Measurements from ENCODE around the gene DENND5A.
"Not testable (repeated sequence)": the region's sequence is repeated elsewhere in the genome, so short reads cannot be mapped to it uniquely, and the experiment has no call there.

The DENND5A gene

GRCh38 chr11:9259981-9260837 lies 4.9 kb downstream of the DENND5A start:
- peaks cover 34 to 43% (median 39%) of the 10 kb centered on the region in 10 experiments for H3K4me1 ChIP-seq
- peaks cover 0 to 8% (median 0%) of the 10 kb centered on the region in 11 experiments; a peak in 6 of 22 replicates for H3K9me3 ChIP-seq (replicated peaks in 1 of 11)
- no peak for TF ChIP-seq Cebpa-rat (IDR thresholded peaks at IDR 0.05)
- peaks cover 68 to 84% (median 78%) of the 10 kb centered on the region in 11 experiments for H4K20me1 ChIP-seq
- no peak overlapping the region for H3K4me3 ChIP-seq
- peaks cover 5 to 30% (median 20%) of the 10 kb centered on the region in 11 experiments; a peak in 21 of 22 replicates for H3K36me3 ChIP-seq
- H3K4me2 ChIP-seq: peak overlapping the region; percentile 72 to 95 (median 84)
- H3K9ac ChIP-seq: peak overlapping the region in 3 of 11 experiments; percentile 6 to 31 (median 9); a peak in 3 of 22 replicates
- peak overlapping the region in 8 of 11 experiments; percentile 12 to 99 (median 28); a peak in 7 of 22 replicates for H3K27ac ChIP-seq
- no peaks in the 10 kb centered on the region for H3K27me3 ChIP-seq

GRCh38 chr11:9258279-9258678 lies 6.9 kb downstream of the DENND5A start:
- peaks cover 39 to 58% (median 48%) of the 10 kb centered on the region in 10 experiments for H3K4me1 ChIP-seq
- peaks cover 5 to 46% (median 27%) of the 10 kb centered on the region in 11 experiments; a peak in 21 of 22 replicates for H3K36me3 ChIP-seq
- not testable (repeated sequence) for H3K27me3 ChIP-seq; H3K27ac ChIP-seq; H3K4me2 ChIP-seq; H3K9me3 ChIP-seq (replicated peaks in 1 of 11); H3K9ac ChIP-seq; H3K4me3 ChIP-seq
- peaks cover 87 to 99% (median 96%) of the 10 kb centered on the region in 11 experiments for H4K20me1 ChIP-seq

GRCh38 chr11:9254416-9254815 lies 10.7 kb downstream of the DENND5A start:
- no peaks in the 10 kb centered on the region for H3K27me3 ChIP-seq
- H3K4me1 ChIP-seq: peaks cover 31 to 58% (median 46%) of the 10 kb centered on the region in 10 experiments
- peaks cover 0 to 16% (median 0%) of the 10 kb centered on the region in 11 experiments; a peak in 3 of 22 replicates for H3K9me3 ChIP-seq (replicated peaks in 1 of 11)
- peaks cover 93 to 99% (median 98%) of the 10 kb centered on the region in 11 experiments for H4K20me1 ChIP-seq
- H3K9ac ChIP-seq: no peak overlapping the region
- TF ChIP-seq Cebpa-rat (IDR thresholded peaks at IDR 0.05): no peak
- no peak overlapping the region for H3K27ac ChIP-seq
- H3K4me3 ChIP-seq: no peak overlapping the region
- H3K4me2 ChIP-seq: peak overlapping the region in 4 of 11 experiments; percentile 81 to 90 (median 86); a peak in 2 of 22 replicates
- peaks cover 12 to 55% (median 32%) of the 10 kb centered on the region in 11 experiments for H3K36me3 ChIP-seq

GRCh38 chr11:9253086-9253485 lies 12.1 kb downstream of the DENND5A start:
- peaks cover 34 to 61% (median 48%) of the 10 kb centered on the region in 10 experiments for H3K4me1 ChIP-seq
- H3K27ac ChIP-seq: peak overlapping the region in 8 of 11 experiments; percentile 17 to 51 (median 32); a peak in 11 of 22 replicates
- peaks cover 11 to 57% (median 25%) of the 10 kb centered on the region in 11 experiments for H3K36me3 ChIP-seq
- H4K20me1 ChIP-seq: peaks cover 95 to 99% (median 99%) of the 10 kb centered on the region in 11 experiments
- no peaks in the 10 kb centered on the region for H3K27me3 ChIP-seq
- 0 out of 22 replicates have a peak, but pooled peaks cover 0 to 10% (median 0%) of the 10 kb centered on the region in 11 experiments for H3K9me3 ChIP-seq (replicated peaks in 1 of 11)
- TF ChIP-seq Cebpa-rat (IDR thresholded peaks at IDR 0.05): no peak
- peak overlapping the region; percentile 51 to 90 (median 77) for H3K4me2 ChIP-seq
- H3K4me3 ChIP-seq: peak overlapping the region in 2 of 10 experiments; percentile 3 to 4; a peak in 2 of 20 replicates
- peak overlapping the region in 6 of 11 experiments; percentile 16 to 45 (median 34); a peak in 4 of 22 replicates for H3K9ac ChIP-seq

GRCh38 chr11:9251311-9251710 lies 13.8 kb downstream of the DENND5A start:
- Histone ChIP-seq H3K4me1 (peaks cover 44 to 79% (median 58%) of the 10 kb centered on the region in 10 experiments), H4K20me1 (peaks cover 96 to 100% (median 100%) of the 10 kb centered on the region in 11 experiments), H3K36me3 (peaks cover 12 to 55% (median 25%) of the 10 kb centered on the region in 11 experiments), H3K27me3 (no peaks in the 10 kb centered on the region), H3K4me3 (no peak overlapping the region), H3K27ac (no peak overlapping the region), H3K9ac (no peak overlapping the region), H3K4me2 (peak overlapping the region in 8 of 11 experiments; percentile 14 to 89 (median 50); a peak in 6 of 22 replicates), H3K9me3 (replicated peaks in 1 of 11) (0 out of 22 replicates have a peak, but pooled peaks cover 0 to 10% (median 0%) of the 10 kb centered on the region in 11 experiments)
- TF ChIP-seq Cebpa-rat (IDR thresholded peaks at IDR 0.05): no peak

- Histone ChIP-seq H3K36me3 (peaks cover 5 to 44% (median 16%) of the 10 kb centered on the region in 11 experiments; a peak in 21 of 22 replicates), H3K9ac (peak overlapping the region in 3 of 11 experiments; percentile 12 to 37 (median 33); a peak in 1 of 22 replicates), H3K27ac (peak overlapping the region in 6 of 11 experiments; percentile 1 to 47 (median 20); a peak in 7 of 22 replicates), H3K4me3 (no peak overlapping the region), H3K4me1 (peaks cover 44 to 87% (median 62%) of the 10 kb centered on the region in 10 experiments), H3K9me3 (replicated peaks in 1 of 11) (0 out of 22 replicates have a peak, but pooled peaks cover 0 to 10% (median 0%) of the 10 kb centered on the region in 11 experiments), H3K4me2 (peak overlapping the region; percentile 28 to 89 (median 53); a peak in 21 of 22 replicates), H4K20me1 (peaks cover 93 to 100% (median 100%) of the 10 kb centered on the region in 11 experiments), H3K27me3 (no peaks in the 10 kb centered on the region)
- peak in 1 of 11 experiments; percentile 17; a peak in 1 of 22 replicates for TF ChIP-seq Cebpa-rat (IDR thresholded peaks at IDR 0.05)
Observed at GRCh38 chr11:9250139-9250582, 15.0 kb downstream of the DENND5A start.

GRCh38 chr11:9249252-9249651 lies 15.9 kb downstream of the DENND5A start:
- peaks cover 95 to 100% (median 100%) of the 10 kb centered on the region in 11 experiments for H4K20me1 ChIP-seq
- H3K4me1 ChIP-seq: peaks cover 44 to 87% (median 62%) of the 10 kb centered on the region in 10 experiments
- H3K4me2 ChIP-seq: peak overlapping the region in 7 of 11 experiments; percentile 28 to 62 (median 48); a peak in 9 of 22 replicates
- H3K9ac ChIP-seq: no peak overlapping the region
- TF ChIP-seq Cebpa-rat (IDR thresholded peaks at IDR 0.05): peak in 1 of 11 experiments; percentile 13; a peak in 1 of 22 replicates
- H3K27ac ChIP-seq: no peak overlapping the region
- H3K36me3 ChIP-seq: peaks cover 0 to 35% (median 14%) of the 10 kb centered on the region in 11 experiments; a peak in 17 of 22 replicates
- H3K27me3 ChIP-seq: no peaks in the 10 kb centered on the region
- no peak overlapping the region for H3K4me3 ChIP-seq
- H3K9me3 ChIP-seq (replicated peaks in 1 of 11): 0 out of 22 replicates have a peak, but pooled peaks cover 0 to 10% (median 0%) of the 10 kb centered on the region in 11 experiments

GRCh38 chr11:9247863-9248262 lies 17.3 kb downstream of the DENND5A start:
- no peak for TF ChIP-seq Cebpa-rat (IDR thresholded peaks at IDR 0.05)
- Histone ChIP-seq H3K36me3 (peaks cover 0 to 27% (median 17%) of the 10 kb centered on the region in 11 experiments; a peak in 15 of 22 replicates), H4K20me1 (peaks cover 94 to 100% (median 100%) of the 10 kb centered on the region in 11 experiments), H3K4me2 (no peak overlapping the region), H3K9me3 (replicated peaks in 1 of 11) (0 out of 22 replicates have a peak, but pooled peaks cover 0 to 10% (median 0%) of the 10 kb centered on the region in 11 experiments), H3K9ac (no peak overlapping the region), H3K4me1 (peaks cover 36 to 82% (median 60%) of the 10 kb centered on the region in 10 experiments), H3K27me3 (no peaks in the 10 kb centered on the region), H3K27ac (no peak overlapping the region), H3K4me3 (no peak overlapping the region)
